ENCODE measurements around the gene PPP1R12A. TPM values are rescaled to one million over a fixed set of nuclear protein-coding genes. Genes with fewer than 3 reads are reported as not detected.

The PPP1R12A gene
- total RNA-seq: 100 to 1,000 TPM in 1 of 4 donors, 10 to 100 TPM in 3; 82.6 to 128 (median 87.4) TPM

DNA sequence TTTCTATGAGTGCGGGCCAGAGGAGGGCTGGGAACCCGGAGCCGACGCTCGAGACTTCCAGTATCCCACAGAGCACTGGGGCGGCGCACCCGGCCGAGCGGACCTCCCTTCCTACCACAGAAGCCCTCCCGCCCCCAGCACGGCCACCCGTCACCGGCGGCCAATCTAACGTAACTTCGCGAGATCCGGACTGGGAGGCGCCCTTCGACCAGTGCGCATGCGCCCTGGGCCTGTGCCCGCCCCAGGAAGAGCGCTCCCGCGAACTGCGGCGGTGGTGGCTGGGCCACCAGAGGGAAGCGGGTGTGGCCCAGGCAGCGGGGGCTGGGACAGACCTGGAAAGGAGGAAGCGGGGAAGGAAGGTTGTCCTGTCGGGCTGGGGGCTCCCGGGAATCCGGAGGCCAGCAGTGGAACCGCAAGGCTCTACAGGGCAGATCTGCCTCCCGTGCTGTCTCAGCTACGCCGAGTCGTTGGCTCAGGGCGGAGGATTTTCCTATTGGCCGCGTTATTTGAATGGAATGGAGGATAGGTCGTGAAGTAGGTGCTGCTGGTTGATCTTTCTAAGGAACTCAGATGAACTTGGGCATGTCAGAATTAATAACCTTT, at the start of gene PPP1R12A:
TSS of gene PPP1R12A (minus strand) at position 77 of the 603 bp plus-strand sequence. CDS start 166 bp downstream, outside the sequence.
- TF ChIP-seq, protein P1, sequence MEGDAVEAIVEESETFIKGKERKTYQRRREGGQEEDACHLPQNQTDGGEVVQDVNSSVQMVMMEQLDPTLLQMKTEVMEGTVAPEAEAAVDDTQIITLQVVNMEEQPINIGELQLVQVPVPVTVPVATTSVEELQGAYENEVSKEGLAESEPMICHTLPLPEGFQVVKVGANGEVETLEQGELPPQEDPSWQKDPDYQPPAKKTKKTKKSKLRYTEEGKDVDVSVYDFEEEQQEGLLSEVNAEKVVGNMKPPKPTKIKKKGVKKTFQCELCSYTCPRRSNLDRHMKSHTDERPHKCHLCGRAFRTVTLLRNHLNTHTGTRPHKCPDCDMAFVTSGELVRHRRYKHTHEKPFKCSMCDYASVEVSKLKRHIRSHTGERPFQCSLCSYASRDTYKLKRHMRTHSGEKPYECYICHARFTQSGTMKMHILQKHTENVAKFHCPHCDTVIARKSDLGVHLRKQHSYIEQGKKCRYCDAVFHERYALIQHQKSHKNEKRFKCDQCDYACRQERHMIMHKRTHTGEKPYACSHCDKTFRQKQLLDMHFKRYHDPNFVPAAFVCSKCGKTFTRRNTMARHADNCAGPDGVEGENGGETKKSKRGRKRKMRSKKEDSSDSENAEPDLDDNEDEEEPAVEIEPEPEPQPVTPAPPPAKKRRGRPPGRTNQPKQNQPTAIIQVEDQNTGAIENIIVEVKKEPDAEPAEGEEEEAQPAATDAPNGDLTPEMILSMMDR (IDR thresholded peaks at IDR 0.05; ENCODE audit: low read depth): no peak

DNA sequence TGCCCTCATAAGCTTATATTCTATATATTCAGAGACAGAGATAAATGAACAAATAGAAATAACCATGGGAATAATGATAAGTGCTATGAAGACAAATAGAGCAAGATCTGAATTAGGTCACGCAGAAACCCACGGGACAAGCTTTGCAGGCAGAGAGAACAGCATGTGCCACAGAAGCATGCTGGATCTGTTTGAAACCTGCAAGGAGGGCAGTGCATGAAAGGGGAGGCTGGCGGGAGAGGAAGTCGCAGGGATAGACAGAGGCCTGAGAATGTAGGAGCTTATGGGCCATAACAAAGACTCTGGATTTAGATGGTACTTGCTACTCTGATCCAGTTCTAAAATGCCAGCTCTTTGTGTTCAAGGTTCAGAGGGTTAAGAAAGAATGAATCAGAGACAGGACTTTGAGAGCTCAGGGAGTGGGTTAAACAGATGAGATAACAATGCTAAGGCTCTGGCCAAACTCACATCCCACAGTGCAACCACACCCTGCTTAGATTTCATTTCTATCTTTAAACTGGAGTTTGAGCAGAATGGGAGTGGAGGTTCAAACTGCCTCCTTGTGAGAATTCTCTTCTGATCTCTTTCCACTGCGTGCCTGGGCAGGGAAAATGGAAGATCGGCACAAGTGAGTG, 49.2 kb upstream of the PPP1R12A start:
- TF ChIP-seq, protein P1 (IDR thresholded peaks at IDR 0.05; ENCODE audit: low read depth): no peak

DNA sequence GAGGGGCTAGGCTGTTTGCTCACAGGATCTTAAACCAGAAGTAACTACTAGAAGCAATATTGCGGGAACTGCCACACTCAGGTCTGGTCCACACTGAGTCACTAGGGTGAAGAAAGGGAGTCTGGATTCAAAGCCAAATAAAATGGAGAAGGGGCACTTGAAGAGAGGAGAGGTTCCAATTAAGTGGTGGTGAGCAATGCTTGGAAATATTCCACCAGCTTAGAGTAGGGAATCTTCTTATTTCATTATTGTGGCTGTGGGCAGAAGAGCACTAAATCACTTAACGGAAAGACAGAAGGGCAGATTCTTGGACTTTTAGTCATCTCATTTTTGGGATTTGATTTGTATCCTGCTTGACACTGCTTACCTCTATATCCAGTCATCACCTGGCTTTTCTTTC, 48.6 kb upstream of the PPP1R12A start:
- TF ChIP-seq, protein P1 (IDR thresholded peaks at IDR 0.05; ENCODE audit: low read depth): no peak

DNA sequence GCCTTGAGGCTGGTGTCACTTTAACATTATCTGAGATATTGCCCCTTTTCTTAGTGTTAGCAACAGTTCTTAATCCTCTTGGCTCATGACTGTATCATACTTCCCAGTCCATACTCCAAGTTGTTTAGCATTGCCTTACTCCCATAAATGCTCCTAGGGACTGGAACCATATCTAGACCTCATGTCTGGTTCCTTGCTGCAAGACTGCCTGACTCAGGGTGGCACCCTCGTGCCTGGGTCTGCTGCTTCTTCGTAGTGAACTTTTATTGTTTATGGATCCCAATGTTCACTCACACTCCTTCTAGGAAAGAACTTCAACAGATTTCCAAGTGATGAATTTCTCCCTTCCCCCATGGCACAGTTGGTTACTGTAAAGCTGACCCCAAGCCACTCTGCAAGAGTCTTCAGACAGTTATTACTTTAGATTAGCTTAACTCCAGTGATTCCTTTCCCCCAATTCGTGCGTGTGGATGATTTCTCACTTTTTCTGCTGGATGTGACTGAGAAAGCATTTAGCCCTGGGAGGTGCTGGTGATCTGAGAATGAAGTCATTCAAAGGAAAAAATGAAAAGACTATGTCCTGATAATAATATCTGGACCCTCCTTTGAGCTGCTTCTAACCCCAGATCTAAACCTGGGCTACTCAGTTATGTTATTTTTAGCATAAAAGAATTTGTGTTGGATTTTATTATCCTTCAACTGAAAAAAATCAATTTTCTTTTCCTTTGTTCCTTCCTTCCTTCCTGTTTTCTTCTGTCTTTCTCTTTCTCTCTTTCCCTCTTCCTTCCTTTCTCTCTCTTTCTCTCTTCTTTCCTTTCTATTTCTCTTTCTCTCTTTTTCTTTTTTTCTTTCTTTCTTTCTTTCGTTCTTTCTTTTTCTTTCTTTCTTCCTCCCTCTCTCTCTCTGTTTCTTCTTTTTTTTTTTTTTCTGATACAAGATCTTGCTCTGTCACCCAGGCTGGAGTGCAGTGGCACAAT, 47.5 kb upstream of the PPP1R12A start:
- TF ChIP-seq, protein P1 (IDR thresholded peaks at IDR 0.05; ENCODE audit: low read depth): no peak

DNA sequence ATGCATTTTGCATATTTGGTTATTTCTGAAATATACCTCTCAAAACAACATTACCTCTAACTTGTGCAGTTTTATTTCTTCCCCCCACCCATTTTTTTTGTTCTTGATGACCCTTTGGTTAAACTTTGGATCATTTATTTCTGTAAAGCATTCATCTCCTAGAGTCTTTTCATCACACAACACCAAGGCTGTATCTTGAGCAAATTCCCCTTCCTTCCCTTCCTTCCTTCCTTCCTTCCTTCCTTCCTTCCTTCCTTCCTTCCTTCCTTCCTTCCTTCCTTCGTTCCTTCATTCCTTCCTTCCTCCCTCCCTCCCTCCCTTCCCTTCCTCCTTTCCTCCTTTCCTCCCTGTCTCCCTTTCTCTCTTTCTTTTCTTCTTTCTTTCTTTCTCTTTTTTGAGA, 43.8 kb upstream of the PPP1R12A start:
- TF ChIP-seq, protein P1 (IDR thresholded peaks at IDR 0.05; ENCODE audit: low read depth): no peak

DNA sequence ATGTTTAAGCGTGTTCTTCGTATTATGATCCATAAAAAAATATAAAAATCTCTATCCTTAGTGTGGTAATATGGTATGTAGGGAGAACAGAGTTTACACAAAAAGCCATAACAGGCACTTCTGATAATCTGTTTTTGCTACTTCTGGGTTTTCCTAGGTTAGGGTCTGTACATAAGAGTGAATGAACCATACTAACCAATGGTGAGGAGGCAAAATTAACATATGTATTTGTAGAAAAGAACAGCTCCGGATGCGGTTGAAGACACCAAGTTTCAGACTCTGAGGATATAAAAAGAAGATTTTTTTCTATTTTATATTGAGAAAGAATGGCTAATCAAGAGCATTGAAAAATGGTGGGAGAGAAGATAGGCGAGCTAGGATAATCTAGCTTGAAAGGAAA, 40.2 kb upstream of the PPP1R12A start:
- TF ChIP-seq, protein P1 (IDR thresholded peaks at IDR 0.05; ENCODE audit: low read depth): no peak

DNA sequence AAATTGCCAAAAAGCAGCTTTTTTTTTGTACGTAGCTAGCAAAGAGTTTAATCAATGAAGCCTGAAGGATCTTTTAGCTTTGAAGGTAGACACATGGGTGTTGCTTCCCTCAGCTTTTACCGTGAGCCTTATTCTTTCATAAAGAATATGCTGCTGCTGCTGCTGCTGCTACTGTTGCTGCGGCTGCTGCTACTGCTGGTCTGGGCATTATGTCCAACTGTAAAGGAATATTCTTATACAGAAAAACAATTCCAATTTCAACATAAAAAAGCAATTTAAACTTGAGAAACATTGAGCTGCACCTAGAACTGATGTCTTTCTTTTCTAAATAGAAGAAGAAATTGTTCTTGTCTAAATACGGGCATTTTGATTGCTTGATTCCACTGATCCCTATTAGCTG, 38.9 kb upstream of the PPP1R12A start:
- TF ChIP-seq, protein P1 (IDR thresholded peaks at IDR 0.05; ENCODE audit: low read depth): no peak

Measured in subcutaneous adipose tissue (tissue), 4 donors.